C4-2B (cell line): ENCODE measurements around the gene EGFLAM.

Source experiments
- H3K27ac ChIP-seq: fragments of 450-650 bp; 2 replicates; pipeline ENCODE4 v1.5.1; 2017
- CTCF ChIP-seq: fragments of 450-650 bp; conservative IDR thresholded peaks from 2 replicates; pipeline ENCODE4 v1.5.1; 2017; ENCODE audit warnings: mild to moderate bottlenecking
- ZFX ChIP-seq: fragments of 450-650 bp; IDR thresholded peaks from 2 replicates; pipeline ENCODE4 v1.6.1; 2017

Gene EGFLAM

GRCh38 chr5:38234737-38235136, 23.6 kb upstream of the EGFLAM start:
- no peak overlapping the region for H3K27ac ChIP-seq
- TF ChIP-seq ZFX (no peak), CTCF (no peak)

- no peak overlapping the region for H3K27ac ChIP-seq
- TF ChIP-seq ZFX (no peak), CTCF (no peak)
These were observed 20.7 kb upstream of the EGFLAM start for GRCh38 chr5:38237681-38238080.

GRCh38 chr5:38240212-38240611, 18.1 kb upstream of the EGFLAM start:
- TF ChIP-seq ZFX (no peak), CTCF (no peak)
- no peak overlapping the region for H3K27ac ChIP-seq

GRCh38 chr5:38241655-38242054, 16.7 kb upstream of the EGFLAM start:
- TF ChIP-seq ZFX: no peak
- no peak for TF ChIP-seq CTCF
- no peak overlapping the region for H3K27ac ChIP-seq

- H3K27ac ChIP-seq: no peak overlapping the region
- no peak for TF ChIP-seq ZFX
- no peak for TF ChIP-seq CTCF
These were observed 13.1 kb upstream of the EGFLAM start for GRCh38 chr5:38245307-38245706.

GRCh38 chr5:38249301-38249700, 9.1 kb upstream of the EGFLAM start:
- no peak overlapping the region for H3K27ac ChIP-seq
- TF ChIP-seq ZFX (no peak), CTCF (no peak)

GRCh38 chr5:38249812-38250211, 8.5 kb upstream of the EGFLAM start:
- TF ChIP-seq ZFX (no peak), CTCF (no peak)
- H3K27ac ChIP-seq: no peak overlapping the region
